ENCODE measurements around the gene TMIGD1.

DNA sequence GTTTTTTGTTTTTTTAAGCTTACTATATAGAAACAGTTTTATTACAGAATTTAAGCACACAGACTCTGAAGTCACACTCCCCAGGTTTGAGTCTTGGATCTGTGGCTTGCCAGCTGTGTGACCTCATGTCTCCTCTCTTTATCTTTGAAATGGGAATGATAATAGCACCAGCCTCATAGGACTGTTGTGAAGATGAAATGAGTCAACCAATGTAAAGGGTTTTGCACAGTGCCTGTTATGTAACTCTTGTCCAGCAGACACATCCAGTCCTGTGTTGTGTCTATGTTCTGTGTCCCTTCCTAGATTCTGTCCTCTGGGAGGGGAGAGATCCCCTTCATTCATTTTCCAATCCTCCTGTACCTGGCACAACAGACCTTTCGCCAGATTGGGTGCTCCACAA, 41.8 kb upstream of the TMIGD1 start:
- TF ChIP-seq, protein P1, sequence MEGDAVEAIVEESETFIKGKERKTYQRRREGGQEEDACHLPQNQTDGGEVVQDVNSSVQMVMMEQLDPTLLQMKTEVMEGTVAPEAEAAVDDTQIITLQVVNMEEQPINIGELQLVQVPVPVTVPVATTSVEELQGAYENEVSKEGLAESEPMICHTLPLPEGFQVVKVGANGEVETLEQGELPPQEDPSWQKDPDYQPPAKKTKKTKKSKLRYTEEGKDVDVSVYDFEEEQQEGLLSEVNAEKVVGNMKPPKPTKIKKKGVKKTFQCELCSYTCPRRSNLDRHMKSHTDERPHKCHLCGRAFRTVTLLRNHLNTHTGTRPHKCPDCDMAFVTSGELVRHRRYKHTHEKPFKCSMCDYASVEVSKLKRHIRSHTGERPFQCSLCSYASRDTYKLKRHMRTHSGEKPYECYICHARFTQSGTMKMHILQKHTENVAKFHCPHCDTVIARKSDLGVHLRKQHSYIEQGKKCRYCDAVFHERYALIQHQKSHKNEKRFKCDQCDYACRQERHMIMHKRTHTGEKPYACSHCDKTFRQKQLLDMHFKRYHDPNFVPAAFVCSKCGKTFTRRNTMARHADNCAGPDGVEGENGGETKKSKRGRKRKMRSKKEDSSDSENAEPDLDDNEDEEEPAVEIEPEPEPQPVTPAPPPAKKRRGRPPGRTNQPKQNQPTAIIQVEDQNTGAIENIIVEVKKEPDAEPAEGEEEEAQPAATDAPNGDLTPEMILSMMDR (CRISPR knock-in tag; IDR thresholded peaks at IDR 0.05), result no peak
- TF ChIP-seq, protein P2, sequence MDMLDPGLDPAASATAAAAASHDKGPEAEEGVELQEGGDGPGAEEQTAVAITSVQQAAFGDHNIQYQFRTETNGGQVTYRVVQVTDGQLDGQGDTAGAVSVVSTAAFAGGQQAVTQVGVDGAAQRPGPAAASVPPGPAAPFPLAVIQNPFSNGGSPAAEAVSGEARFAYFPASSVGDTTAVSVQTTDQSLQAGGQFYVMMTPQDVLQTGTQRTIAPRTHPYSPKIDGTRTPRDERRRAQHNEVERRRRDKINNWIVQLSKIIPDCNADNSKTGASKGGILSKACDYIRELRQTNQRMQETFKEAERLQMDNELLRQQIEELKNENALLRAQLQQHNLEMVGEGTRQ (IDR thresholded peaks at IDR 0.05; ENCODE audit: low read depth, low read length), result no peak
- TF ChIP-seq, protein P2 (CRISPR knock-in tag; IDR thresholded peaks at IDR 0.05; ENCODE audit: borderline replicate concordance), result no peak
- TF ChIP-seq ZNF235 (CRISPR knock-in tag; IDR thresholded peaks at IDR 0.05; ENCODE audit: borderline replicate concordance) (no peak), ZNF232 (CRISPR knock-in tag; IDR thresholded peaks at IDR 0.05; ENCODE audit: borderline replicate concordance) (no peak), TCF7 (IDR thresholded peaks at IDR 0.05; ENCODE audit: low read depth) (no peak), SNRNP70 (IDR thresholded peaks at IDR 0.05; ENCODE audit: low read depth, low read length) (no peak), GABPA (IDR thresholded peaks at IDR 0.05; ENCODE audit: low read depth, low read length) (no peak), GABPA (CRISPR knock-in tag; IDR thresholded peaks at IDR 0.05; ENCODE audit: low read depth) (no peak), NR2C2 (CRISPR knock-in tag; IDR thresholded peaks at IDR 0.05; ENCODE audit: borderline replicate concordance) (no peak), ZBTB49 (CRISPR knock-in tag; IDR thresholded peaks at IDR 0.05; ENCODE audit: borderline replicate concordance) (no peak), MXD4 (CRISPR knock-in tag; IDR thresholded peaks at IDR 0.05) (no peak), HNF4G (IDR thresholded peaks at IDR 0.05; ENCODE audit: borderline replicate concordance, low read depth, low read length) (no peak), HNF4G (CRISPR knock-in tag; IDR thresholded peaks at IDR 0.05; ENCODE audit: borderline replicate concordance, low read depth) (no peak), SAFB2 (CRISPR knock-in tag; IDR thresholded peaks at IDR 0.05; ENCODE audit: borderline replicate concordance, low read depth) (no peak), MAZ (IDR thresholded peaks at IDR 0.05; ENCODE audit: borderline replicate concordance, low read depth, low read length) (no peak), MAZ (CRISPR knock-in tag; IDR thresholded peaks at IDR 0.05; ENCODE audit: low read depth) (no peak)
- TF ChIP-seq, protein P3, sequence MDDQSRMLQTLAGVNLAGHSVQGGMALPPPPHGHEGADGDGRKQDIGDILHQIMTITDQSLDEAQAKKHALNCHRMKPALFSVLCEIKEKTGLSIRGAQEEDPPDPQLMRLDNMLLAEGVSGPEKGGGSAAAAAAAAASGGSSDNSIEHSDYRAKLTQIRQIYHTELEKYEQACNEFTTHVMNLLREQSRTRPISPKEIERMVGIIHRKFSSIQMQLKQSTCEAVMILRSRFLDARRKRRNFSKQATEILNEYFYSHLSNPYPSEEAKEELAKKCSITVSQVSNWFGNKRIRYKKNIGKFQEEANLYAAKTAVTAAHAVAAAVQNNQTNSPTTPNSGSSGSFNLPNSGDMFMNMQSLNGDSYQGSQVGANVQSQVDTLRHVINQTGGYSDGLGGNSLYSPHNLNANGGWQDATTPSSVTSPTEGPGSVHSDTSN (CRISPR knock-in tag; IDR thresholded peaks at IDR 0.05; ENCODE audit: borderline replicate concordance), result no peak
